CD14-positive monocyte (primary cell): ENCODE measurements around the gene SUGCT. TPM values are rescaled to one million over a fixed set of nuclear protein-coding genes. Genes with fewer than 3 reads are reported as not detected.

ENCODE experiments used
- DNase-seq, 3 donors: peaks; one replicate each; pipeline ENCODE4 v3.0.0-alpha.2; 2011 to 2022
- H2AFZ ChIP-seq: 2 replicates; pipeline ENCODE4 v1.6.0; 2012; ENCODE audit warnings: mild to moderate bottlenecking, low read depth, low read length, inconsistent platforms; ENCODE audit not compliant: insufficient read depth, poor library complexity, severe bottlenecking
- H3K27ac ChIP-seq, 2 donors: 1 replicate in 1 of 2; 2 replicates in 1 of 2; pipeline ENCODE4 v1.5.1; 2012 to 2013; ENCODE audit warnings: low read length in 2 of 2, control low read depth in 1 of 2, inconsistent platforms in 1 of 2, low read depth in 1 of 2, mild to moderate bottlenecking in 1 of 2
- H3K27me3 ChIP-seq, 2 donors: one replicate each; pipeline versions ENCODE4 v1.6.0 to v1.6.1; 2011 to 2013; ENCODE audit warnings: low read length in 2 of 2; ENCODE audit not compliant: control insufficient read depth in 2 of 2, insufficient read depth in 2 of 2
- H3K36me3 ChIP-seq, 2 donors: replicated peaks in 1 of 2; 1 replicate in 1 of 2; 2 replicates in 1 of 2; pipeline versions ENCODE4 v1.5.1 to v1.6.1; 2012 to 2013; ENCODE audit warnings: low read length in 2 of 2, control low read depth in 1 of 2, inconsistent platforms in 1 of 2, mild to moderate bottlenecking in 1 of 2; ENCODE audit not compliant: insufficient read depth in 2 of 2, control insufficient read depth in 1 of 2
- H3K4me1 ChIP-seq, 2 donors: 1 replicate in 1 of 2; 2 replicates in 1 of 2; pipeline versions ENCODE4 v1.5.1 to v1.6.1; 2012 to 2013; ENCODE audit warnings: low read length in 2 of 2, control low read depth in 1 of 2, inconsistent platforms in 1 of 2, mild to moderate bottlenecking in 1 of 2, moderate library complexity in 1 of 2; ENCODE audit not compliant: insufficient read depth in 2 of 2, control insufficient read depth in 1 of 2
- H3K4me2 ChIP-seq: replicated peaks from 2 replicates; pipeline ENCODE3; 2012; ENCODE audit warnings: low read length, moderate library complexity, mild to moderate bottlenecking; ENCODE audit not compliant: poor library complexity, severe bottlenecking; ENCODE audit errors: extremely low read depth
- H3K4me3 ChIP-seq, 3 experiments: fragments of 200-600 bp in 1 of 3; sonication (generic) in 1 of 3; replicated peaks in 1 of 3; 1 replicate in 2 of 3; 2 replicates in 1 of 3; pipeline ENCODE4 v1.5.1; 2011 to 2013; ENCODE audit warnings: low read length in 3 of 3, mild to moderate bottlenecking in 3 of 3, control low read depth in 2 of 3, low read depth in 2 of 3, inconsistent platforms in 1 of 3, moderate library complexity in 1 of 3
- H3K79me2 ChIP-seq: 2 replicates; pipeline ENCODE4 v1.6.0; 2012; ENCODE audit warnings: mild to moderate bottlenecking, control low read depth, inconsistent platforms, low read length, moderate library complexity; ENCODE audit not compliant: insufficient read depth
- H3K9ac ChIP-seq: 2 replicates; pipeline ENCODE4 v1.6.0; 2017; ENCODE audit warnings: low read length, mild to moderate bottlenecking; ENCODE audit not compliant: insufficient read depth, poor library complexity, severe bottlenecking
- H3K9me3 ChIP-seq, 2 donors: replicated peaks in 1 of 2; 1 replicate in 1 of 2; 2 replicates in 1 of 2; pipeline versions ENCODE4 v1.5.1 to v1.6.1; 2012 to 2013; ENCODE audit warnings: low read length in 2 of 2, control low read depth in 1 of 2; ENCODE audit not compliant: control insufficient read depth in 1 of 2, insufficient read depth in 1 of 2
- H4K20me1 ChIP-seq: 2 replicates; pipeline ENCODE4 v1.6.0; 2012; ENCODE audit warnings: mild to moderate bottlenecking, low read length, control low read depth, moderate library complexity; ENCODE audit not compliant: insufficient read depth
- H3K27ac Mint-ChIP-seq, 7 donors: one replicate each; pipeline ENCODE4 v1.8.0; 2020; ENCODE audit warnings: mild to moderate bottlenecking in 7 of 7, mixed read lengths in 7 of 7, moderate library complexity in 6 of 7, inconsistent platforms in 2 of 7
- H3K27me3 Mint-ChIP-seq, 3 donors: one replicate each; pipeline ENCODE4 v1.8.0; 2021 to 2022; ENCODE audit warnings: low read depth in 3 of 3, mild to moderate bottlenecking in 3 of 3, mixed read lengths in 3 of 3, moderate library complexity in 3 of 3, inconsistent platforms in 1 of 3
- H3K36me3 Mint-ChIP-seq, 2 donors: one replicate each; pipeline ENCODE4 v1.8.0; 2020; ENCODE audit warnings: mixed read lengths in 2 of 2, inconsistent platforms in 1 of 2, mild to moderate bottlenecking in 1 of 2
- H3K4me1 Mint-ChIP-seq: one replicate; pipeline ENCODE4 v1.8.0; 2020; ENCODE audit warnings: mild to moderate bottlenecking, mixed read lengths
- H3K4me3 Mint-ChIP-seq, 2 donors: one replicate each; pipeline ENCODE4 v1.8.0; 2020; ENCODE audit warnings: mild to moderate bottlenecking in 2 of 2, mixed read lengths in 2 of 2, moderate library complexity in 1 of 2
- H3K9me3 Mint-ChIP-seq, 7 donors: one replicate each; pipeline ENCODE4 v1.8.0; 2020 to 2022; ENCODE audit warnings: mixed read lengths in 7 of 7, mild to moderate bottlenecking in 6 of 7, moderate library complexity in 6 of 7, inconsistent platforms in 2 of 7
- WGBS: methylation state at CpG from one replicate; pipeline ENCODE4 v1.1.5; 2013; ENCODE audit warnings: missing lambda C conversion rate; ENCODE audit not compliant: insufficient coverage; 5-methylcytosine and 5-hydroxymethylcytosine counted together
- intact Hi-C, 2 donors: fragments of 100-400 bp; cut with micrococcal nuclease; formaldehyde crosslinking; loops; one replicate each; pipeline versions ENCODE4 v1.15.0 to v1.15.1; 2023
- polyA plus RNA-seq, 3 donors: library from polyadenylated mRNA; depleted of rRNA in 1 of 3; unstranded in 2 of 3; stranded (reverse) in 1 of 3; fragments of 300-500 nt in 2 of 3; fragments of >200 nt in 1 of 3; fragmentation: Illumina TruSeq in 2 of 3; gene quantifications; 1 replicate in 2 of 3; 2 replicates in 1 of 3; pipeline ENCODE4 v1.2.3, GENCODE V29; 2012 to 2021
- TF ChIP-seq, protein P1 (sequence below): fragments of 200-600 bp; IDR thresholded peaks from one replicate; pipeline ENCODE4 v1.8.0; 2022; ENCODE audit warnings: antibody characterized with exemption, mild to moderate bottlenecking

Gene SUGCT
- polyA plus RNA-seq, 3 donors: not detected

DNA sequence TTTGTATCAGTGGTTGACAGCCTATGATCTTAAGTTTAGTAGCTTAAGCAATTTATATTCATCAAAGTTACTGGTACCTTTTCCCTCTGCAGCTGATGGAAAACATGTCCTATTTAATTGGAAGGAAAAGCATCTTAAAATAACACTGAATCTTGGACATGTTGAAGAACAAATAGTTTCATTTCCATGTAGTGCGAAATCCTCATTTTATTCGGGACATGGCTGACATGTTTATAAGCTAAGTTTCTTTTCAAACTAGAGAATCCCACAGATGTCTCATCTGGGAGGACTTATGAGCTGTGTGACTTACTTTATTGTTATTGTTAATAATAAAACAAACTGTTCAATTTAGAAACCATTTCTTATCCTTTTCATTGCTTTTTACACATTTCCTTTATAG, 461.0 kb downstream of the SUGCT start:
- peaks cover 19 to 20% of the 10 kb centered on the region in 2 donors for H3K4me1 ChIP-seq
- intact Hi-C loops: no loop called here
- H2AFZ ChIP-seq: no peak overlapping the region
- no peak overlapping the region for H3K4me2 ChIP-seq
- H3K9me3 Mint-ChIP-seq: peaks cover 0 to 5% (median 0%) of the 10 kb centered on the region in 7 donors
- no peak overlapping the region for H3K9ac ChIP-seq
- H3K4me3 Mint-ChIP-seq: no peak overlapping the region
- H3K36me3 Mint-ChIP-seq: no peaks in the 10 kb centered on the region
- H3K4me1 Mint-ChIP-seq: peaks cover 26% of the 10 kb centered on the region
- no peaks in the 10 kb centered on the region for H3K36me3 ChIP-seq
- no peaks in the 10 kb centered on the region for H3K9me3 ChIP-seq
- no peaks in the 10 kb centered on the region for H4K20me1 ChIP-seq
- no peak for DNase-seq
- H3K27me3 Mint-ChIP-seq: peaks cover 0 to 2% (median 0%) of the 10 kb centered on the region in 3 donors
- no peak overlapping the region for H3K4me3 ChIP-seq
- H3K79me2 ChIP-seq: no peaks in the 10 kb centered on the region
- H3K27me3 ChIP-seq: no peaks in the 10 kb centered on the region
- no peak overlapping the region for H3K27ac ChIP-seq
- TF ChIP-seq, protein P1, sequence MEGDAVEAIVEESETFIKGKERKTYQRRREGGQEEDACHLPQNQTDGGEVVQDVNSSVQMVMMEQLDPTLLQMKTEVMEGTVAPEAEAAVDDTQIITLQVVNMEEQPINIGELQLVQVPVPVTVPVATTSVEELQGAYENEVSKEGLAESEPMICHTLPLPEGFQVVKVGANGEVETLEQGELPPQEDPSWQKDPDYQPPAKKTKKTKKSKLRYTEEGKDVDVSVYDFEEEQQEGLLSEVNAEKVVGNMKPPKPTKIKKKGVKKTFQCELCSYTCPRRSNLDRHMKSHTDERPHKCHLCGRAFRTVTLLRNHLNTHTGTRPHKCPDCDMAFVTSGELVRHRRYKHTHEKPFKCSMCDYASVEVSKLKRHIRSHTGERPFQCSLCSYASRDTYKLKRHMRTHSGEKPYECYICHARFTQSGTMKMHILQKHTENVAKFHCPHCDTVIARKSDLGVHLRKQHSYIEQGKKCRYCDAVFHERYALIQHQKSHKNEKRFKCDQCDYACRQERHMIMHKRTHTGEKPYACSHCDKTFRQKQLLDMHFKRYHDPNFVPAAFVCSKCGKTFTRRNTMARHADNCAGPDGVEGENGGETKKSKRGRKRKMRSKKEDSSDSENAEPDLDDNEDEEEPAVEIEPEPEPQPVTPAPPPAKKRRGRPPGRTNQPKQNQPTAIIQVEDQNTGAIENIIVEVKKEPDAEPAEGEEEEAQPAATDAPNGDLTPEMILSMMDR: no peak
- H3K27ac Mint-ChIP-seq: no peak overlapping the region
- WGBS: no CpG with 5 or more reads among the region's 2 CpGs

GRCh38 chr7:40597517-40597916, 462.7 kb downstream of the SUGCT start:
- H3K79me2 ChIP-seq: no peaks in the 10 kb centered on the region
- H3K9ac ChIP-seq: no peak overlapping the region
- H2AFZ ChIP-seq: no peak overlapping the region
- TF ChIP-seq, protein P1: no peak
- no peak overlapping the region for H3K4me3 Mint-ChIP-seq
- H4K20me1 ChIP-seq: no peaks in the 10 kb centered on the region
- intact Hi-C loops: no loop called here
- H3K27ac ChIP-seq: no peak overlapping the region
- H3K36me3 Mint-ChIP-seq: no peaks in the 10 kb centered on the region
- H3K4me3 ChIP-seq: no peak overlapping the region
- no peaks in the 10 kb centered on the region for H3K27me3 ChIP-seq
- no peak overlapping the region for H3K4me2 ChIP-seq
- peaks cover 26% of the 10 kb centered on the region for H3K4me1 Mint-ChIP-seq
- DNase-seq: no peak
- H3K9me3 Mint-ChIP-seq: peaks cover 3 to 7% (median 7%) of the 10 kb centered on the region in 7 donors
- peaks cover 19 to 20% of the 10 kb centered on the region in 2 donors for H3K4me1 ChIP-seq
- peaks cover 0 to 2% (median 0%) of the 10 kb centered on the region in 3 donors for H3K27me3 Mint-ChIP-seq
- H3K36me3 ChIP-seq: no peaks in the 10 kb centered on the region
- no peak overlapping the region for H3K27ac Mint-ChIP-seq
- peaks cover 0 to 4% of the 10 kb centered on the region in 2 donors for H3K9me3 ChIP-seq
